B cell (primary cell): Measurements from ENCODE around the gene RPL23. TPM values are rescaled to one million over a fixed set of nuclear protein-coding genes. Genes with fewer than 3 reads are reported as not detected.
A peak's percentile ranks its signal among the peaks of the same experiment; 100 is the strongest.

ENCODE experiments used
- ATAC-seq: fragments of 200-7000 bp; cut with Tn5 transposase; one replicate; pipeline ENCODE4 v1.10.0; 2021; ENCODE audit warnings: low read depth, mild to moderate bottlenecking, moderate number of reproducible peaks, moderate library complexity
- CTCF ChIA-PET: fragments of 350-600 bp; sonication (Branson Sonifier 250); formaldehyde crosslinking; loops from one replicate; lab custom pipeline; 2021; ENCODE audit warnings: antibody characterized with exemption, inconsistent platforms; lab: Charles Lee
- POLR2A ChIA-PET: fragments of 350-600 bp; sonication (Branson Sonifier 250); formaldehyde crosslinking; loops from one replicate; lab custom pipeline; 2021; ENCODE audit warnings: antibody characterized with exemption; lab: Charles Lee
- DNase-seq: peaks from one replicate; pipeline ENCODE4 v3.0.0; 2013
- H2AFZ ChIP-seq: 2 replicates; pipeline ENCODE4 v1.6.1; 2012; ENCODE audit warnings: mild to moderate bottlenecking, low read depth, low read length; ENCODE audit not compliant: insufficient read depth, poor library complexity, severe bottlenecking
- H3K27ac ChIP-seq, 2 donors: 1 replicate in 1 of 2; 2 replicates in 1 of 2; pipeline ENCODE4 v1.5.1; 2012 to 2013; ENCODE audit warnings: low read length in 2 of 2, mild to moderate bottlenecking in 2 of 2, moderate library complexity in 1 of 2
- H3K27me3 ChIP-seq, 4 experiments: fragments of 200-600 bp in 1 of 4; sonication (generic) in 1 of 4; replicated peaks in 1 of 4; 1 replicate in 2 of 4; 2 replicates in 2 of 4; pipeline versions ENCODE4 v1.6.1 to v1.7.0; 2013 to 2016; ENCODE audit warnings: low read length in 3 of 4, mild to moderate bottlenecking in 2 of 4, mixed read lengths in 1 of 4, moderate library complexity in 1 of 4; ENCODE audit not compliant: insufficient read depth in 4 of 4, control insufficient read depth in 3 of 4; ENCODE audit errors: control extremely low read depth in 1 of 4
- H3K36me3 ChIP-seq, 2 experiments: replicated peaks in 1 of 2; 1 replicate in 1 of 2; 2 replicates in 1 of 2; pipeline versions ENCODE4 v1.6.1 to v1.7.1; 2013; ENCODE audit warnings: low read length in 1 of 2; ENCODE audit not compliant: insufficient read depth in 2 of 2, control insufficient read depth in 1 of 2; ENCODE audit errors: control extremely low read depth in 1 of 2, extremely low read depth in 1 of 2
- H3K4me1 ChIP-seq, 2 donors: fragments of 200-600 bp in 1 of 2; sonication (generic) in 1 of 2; 1 replicate in 1 of 2; 2 replicates in 1 of 2; pipeline versions ENCODE4 v1.5.1 to v1.6.1; 2013 to 2017; ENCODE audit warnings: low read length in 2 of 2; ENCODE audit not compliant: control insufficient read depth in 2 of 2, insufficient read depth in 2 of 2
- H3K4me2 ChIP-seq: replicated peaks from 2 replicates; pipeline ENCODE3; 2012; ENCODE audit warnings: mild to moderate bottlenecking, low read depth, low read length; ENCODE audit not compliant: poor library complexity, severe bottlenecking
- H3K4me3 ChIP-seq, 5 experiments: fragments of 200-600 bp in 1 of 5; sonication (generic) in 1 of 5; 1 replicate in 3 of 5; 2 replicates in 2 of 5; pipeline versions ENCODE4 v1.5.1 to v1.7.0; 2011 to 2016; ENCODE audit warnings: low read length in 4 of 5, mild to moderate bottlenecking in 4 of 5, low read depth in 2 of 5, control low read depth in 1 of 5, moderate library complexity in 1 of 5; ENCODE audit not compliant: insufficient read depth in 1 of 5; ENCODE audit errors: control extremely low read depth in 1 of 5, extremely low read depth in 1 of 5
- H3K79me2 ChIP-seq: fragments of 200-600 bp; sonication (generic); one replicate; pipeline ENCODE4 v1.6.0; 2016; ENCODE audit warnings: low read length; ENCODE audit not compliant: control insufficient read depth, insufficient read depth
- H3K9ac ChIP-seq: fragments of 200-600 bp; sonication (generic); 2 replicates; pipeline ENCODE4 v1.6.1; 2017; ENCODE audit warnings: mild to moderate bottlenecking, low read length, moderate library complexity
- H3K9me3 ChIP-seq, 3 donors: one replicate each; pipeline versions ENCODE4 v1.6.1 to v1.7.1; 2013; ENCODE audit warnings: low read length in 2 of 3; ENCODE audit not compliant: control insufficient read depth in 2 of 3, insufficient read depth in 1 of 3; ENCODE audit errors: control extremely low read depth in 1 of 3
- H4K20me1 ChIP-seq: 2 replicates; pipeline ENCODE4 v1.6.0; 2012; ENCODE audit warnings: mild to moderate bottlenecking, low read length; ENCODE audit not compliant: insufficient read depth, control insufficient read depth, poor library complexity, severe bottlenecking
- H3K27ac Mint-ChIP-seq: one replicate; pipeline ENCODE4 v1.8.0; 2021; ENCODE audit warnings: mixed read lengths
- H3K27me3 Mint-ChIP-seq: one replicate; pipeline ENCODE4 v1.8.0; 2021; ENCODE audit warnings: mixed read lengths
- H3K4me1 Mint-ChIP-seq: one replicate; pipeline ENCODE4 v1.8.0; 2021; ENCODE audit warnings: mixed read lengths
- H3K4me3 Mint-ChIP-seq: one replicate; pipeline ENCODE4 v1.8.0; 2021; ENCODE audit warnings: mixed read lengths
- H3K9me3 Mint-ChIP-seq: one replicate; pipeline ENCODE4 v1.8.0; 2022; ENCODE audit warnings: mixed read lengths; ENCODE audit not compliant: insufficient read depth
- EZH2 ChIP-seq: IDR thresholded peaks from 2 replicates; pipeline ENCODE4 v1.6.1; 2012; ENCODE audit warnings: borderline replicate concordance, low read depth, mild to moderate bottlenecking, moderate library complexity, low read length; ENCODE audit not compliant: insufficient read depth, poor library complexity, severe bottlenecking
- WGBS: methylation state at CpG from one replicate; pipeline ENCODE4 v1.1.5; 2013; ENCODE audit warnings: missing lambda C conversion rate; ENCODE audit not compliant: insufficient coverage; 5-methylcytosine and 5-hydroxymethylcytosine counted together
- intact Hi-C: fragments of 100-400 bp; cut with micrococcal nuclease; formaldehyde crosslinking; loops from one replicate; pipeline ENCODE4 v1.10.0; 2022
- polyA plus RNA-seq: library from polyadenylated mRNA; depleted of rRNA; stranded (reverse); fragments of >200 nt; gene quantifications from 2 replicates; pipeline ENCODE4 v1.2.3, GENCODE V29; 2012
- total RNA-seq, 2 donors: library from RNA; stranded (reverse); fragments of 120-200 nt in 1 of 2; gene quantifications; 1 replicate in 1 of 2; 2 replicates in 1 of 2; pipeline versions ENCODE4 v1.2.3 to v1.2.4, GENCODE V29; 2013 to 2022
- TF ChIP-seq, protein P1 (sequence below): fragments of 200-600 bp; IDR thresholded peaks from one replicate; pipeline ENCODE4 v1.8.0; 2022; ENCODE audit warnings: antibody characterized with exemption, mild to moderate bottlenecking

The RPL23 gene
- total and polyA plus RNA-seq, 2 donors (not counting 1 experiment from before 2014, with no cell fraction given), result 1,753 to 2,282 TPM

DNA sequence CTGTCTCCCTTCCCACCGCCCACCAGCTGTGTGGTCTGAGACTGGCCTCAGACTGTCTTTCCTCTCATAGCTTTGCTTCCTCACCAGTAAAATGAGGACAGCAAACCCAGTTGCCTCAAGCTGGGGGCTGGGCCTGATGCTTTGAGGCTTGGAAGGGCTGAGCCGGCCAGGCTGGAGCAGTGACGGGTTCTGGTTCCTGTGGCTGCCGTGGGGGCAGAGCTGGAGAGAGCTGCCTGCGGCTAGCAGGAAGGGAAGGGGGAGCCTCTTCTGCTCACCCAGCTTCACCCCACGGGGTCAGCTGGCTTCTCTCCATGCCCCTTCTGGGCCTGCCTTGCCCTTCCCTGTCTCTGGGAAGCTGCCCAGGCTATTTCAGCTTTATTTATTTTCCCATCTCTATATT is 40.1 kb upstream of the RPL23 start:
- TF ChIP-seq, protein P1, sequence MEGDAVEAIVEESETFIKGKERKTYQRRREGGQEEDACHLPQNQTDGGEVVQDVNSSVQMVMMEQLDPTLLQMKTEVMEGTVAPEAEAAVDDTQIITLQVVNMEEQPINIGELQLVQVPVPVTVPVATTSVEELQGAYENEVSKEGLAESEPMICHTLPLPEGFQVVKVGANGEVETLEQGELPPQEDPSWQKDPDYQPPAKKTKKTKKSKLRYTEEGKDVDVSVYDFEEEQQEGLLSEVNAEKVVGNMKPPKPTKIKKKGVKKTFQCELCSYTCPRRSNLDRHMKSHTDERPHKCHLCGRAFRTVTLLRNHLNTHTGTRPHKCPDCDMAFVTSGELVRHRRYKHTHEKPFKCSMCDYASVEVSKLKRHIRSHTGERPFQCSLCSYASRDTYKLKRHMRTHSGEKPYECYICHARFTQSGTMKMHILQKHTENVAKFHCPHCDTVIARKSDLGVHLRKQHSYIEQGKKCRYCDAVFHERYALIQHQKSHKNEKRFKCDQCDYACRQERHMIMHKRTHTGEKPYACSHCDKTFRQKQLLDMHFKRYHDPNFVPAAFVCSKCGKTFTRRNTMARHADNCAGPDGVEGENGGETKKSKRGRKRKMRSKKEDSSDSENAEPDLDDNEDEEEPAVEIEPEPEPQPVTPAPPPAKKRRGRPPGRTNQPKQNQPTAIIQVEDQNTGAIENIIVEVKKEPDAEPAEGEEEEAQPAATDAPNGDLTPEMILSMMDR, result no peak
- WGBS, result 57% methylated on average over 5 of the region's 6 CpGs
- Histone ChIP-seq H3K9ac (no peak overlapping the region), H3K4me1 (peaks cover 28 to 52% of the 10 kb centered on the region in 2 donors), H3K36me3 (peaks cover 0 to 83% of the 10 kb centered on the region in 2 experiments), H3K4me2 (peak overlapping the region; percentile 15), H3K27ac (peak overlapping the region in 1 of 2 donors; percentile 66), H3K27me3 (no peaks in the 10 kb centered on the region), H3K4me3 (no peak overlapping the region), H3K79me2 (peaks cover 96% of the 10 kb centered on the region), H4K20me1 (peaks cover 54% of the 10 kb centered on the region), H2AFZ (no peak overlapping the region), H3K9me3 (peaks cover 0 to 5% (median 0%) of the 10 kb centered on the region in 3 donors)
- Mint-ChIP-seq H3K4me1 (peaks cover 26% of the 10 kb centered on the region), H3K9me3 (no peaks in the 10 kb centered on the region), H3K4me3 (no peak overlapping the region), H3K27ac (peak overlapping the region; percentile 50), H3K27me3 (no peaks in the 10 kb centered on the region)
- CTCF ChIA-PET, result interaction anchor here (0.9 to 1.2 kb wide), 2 partner anchors 9 to 21 kb away, joined by 3 read pairs; no protein-coding TSS in a partner anchor
- no peak for DNase-seq
- no peak for ATAC-seq
- POLR2A ChIA-PET, result no interaction called here
- intact Hi-C loops, result no loop called here

DNA sequence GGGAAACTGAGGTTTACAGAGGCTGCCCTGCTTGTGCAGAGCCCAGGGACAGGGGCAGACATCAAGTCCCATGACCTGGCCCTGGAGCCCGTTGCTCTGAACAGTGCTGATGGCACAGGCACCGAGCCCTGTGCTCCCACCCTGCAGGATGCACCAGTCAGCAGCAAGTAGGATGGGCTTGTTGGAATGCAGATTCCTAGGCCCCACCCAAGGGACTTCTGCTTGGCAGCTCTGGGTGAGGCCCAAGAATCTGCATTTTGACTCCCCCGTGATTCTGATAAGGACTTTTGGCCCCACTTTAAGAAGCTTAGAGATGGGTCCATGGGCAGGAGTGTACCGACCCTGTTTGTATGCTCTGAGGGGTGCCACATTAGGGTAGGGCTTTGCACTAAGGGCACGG is 39.6 kb upstream of the RPL23 start:
- ATAC-seq (no peak), DNase-seq (no peak)
- H3K27ac Mint-ChIP-seq, result peak overlapping the region; percentile 50
- Histone ChIP-seq H3K4me1 (peaks cover 23 to 47% of the 10 kb centered on the region in 2 donors), H3K27ac (peak overlapping the region in 1 of 2 donors; percentile 66), H3K9ac (no peak overlapping the region), H4K20me1 (peaks cover 59% of the 10 kb centered on the region), H3K27me3 (no peaks in the 10 kb centered on the region), H3K9me3 (peaks cover 0 to 5% (median 0%) of the 10 kb centered on the region in 3 donors), H2AFZ (no peak overlapping the region), H3K4me2 (peak overlapping the region; percentile 15), H3K4me3 (no peak overlapping the region), H3K79me2 (peaks cover 96% of the 10 kb centered on the region), H3K36me3 (peaks cover 0 to 82% of the 10 kb centered on the region in 2 experiments)
- TF ChIP-seq, protein P1, result no peak
- no peak for TF ChIP-seq EZH2
- WGBS, result 99% methylated on average over 4 of the region's 5 CpGs
- H3K27me3 Mint-ChIP-seq, result no peaks in the 10 kb centered on the region
- CTCF ChIA-PET, result interaction anchor here (0.9 kb wide), 1 partner anchor 21 kb away, joined by 3 read pairs; no protein-coding TSS in a partner anchor
- intact Hi-C loops, result no loop called here
- H3K9me3 Mint-ChIP-seq, result no peaks in the 10 kb centered on the region
- peaks cover 22% of the 10 kb centered on the region for H3K4me1 Mint-ChIP-seq
- H3K4me3 Mint-ChIP-seq, result no peak overlapping the region
- POLR2A ChIA-PET, result interaction anchor here (0.5 kb wide), 1 partner anchor 205 kb away, joined by 3 read pairs; no protein-coding TSS in a partner anchor
